ENCODE data around the gene CYTH3. TPM values are rescaled to one million over a fixed set of nuclear protein-coding genes. Genes with fewer than 3 reads are reported as not detected.

The CYTH3 gene
- total and polyA plus RNA-seq, 8 donors, result 3.4 to 12.5 (median 4.5) TPM

- intact Hi-C loops (cut with DNase I), result no loop called here
- ATAC-seq (peak; percentile 27 to 82 (median 66)), FAIRE-seq (no peak), DNase-seq (peak in 5 of 6 donors; percentile 13 to 66 (median 44))
- Histone ChIP-seq H3K9me3 (no peaks in the 10 kb centered on the region), H3K27me3 (no peaks in the 10 kb centered on the region), H3K27ac (no peak overlapping the region), H3K36me3 (no peaks in the 10 kb centered on the region), H3K4me1 (peaks cover 0 to 16% (median 9%) of the 10 kb centered on the region in 3 donors), H3K4me3 (peak overlapping the region; percentile 78 to 92 (median 86))
- peak in 2 of 4 donors; percentile 11 to 22 for TF ChIP-seq CTCF (IDR thresholded peaks at IDR 0.05)
- 0 to 2% methylated on average over 16 of the region's 16 CpGs for WGBS, 2 donors
Observed at GRCh38 chr7:6271060-6271658, 1.3 kb downstream of the CYTH3 start.

- no peak overlapping the region for H3K27ac ChIP-seq
- intact Hi-C loops (cut with DNase I), result no loop called here
- peaks cover 0 to 16% (median 9%) of the 10 kb centered on the region in 3 donors for H3K4me1 ChIP-seq
Observed at GRCh38 chr7:6269527-6269926, 2.9 kb downstream of the CYTH3 start.

GRCh38 chr7:6268907-6269306, 3.5 kb downstream of the CYTH3 start:
- DNase-seq (no peak), FAIRE-seq (no peak), ATAC-seq (no peak)
- WGBS, 2 donors, result 48 to 51% methylated on average over 5 of the region's 5 CpGs
- intact Hi-C loops (cut with DNase I), result no loop called here
- no peak overlapping the region for H3K27ac ChIP-seq
- H3K36me3 ChIP-seq, result no peaks in the 10 kb centered on the region
- H3K9me3 ChIP-seq, result no peaks in the 10 kb centered on the region
- H3K4me3 ChIP-seq, result no peak overlapping the region
- peaks cover 0 to 16% (median 9%) of the 10 kb centered on the region in 3 donors for H3K4me1 ChIP-seq
- TF ChIP-seq CTCF (IDR thresholded peaks at IDR 0.05), result no peak
- no peaks in the 10 kb centered on the region for H3K27me3 ChIP-seq

More at GRCh38 chr7:6269527-6269926, 2.9 kb downstream of the CYTH3 start:
- Histone ChIP-seq H3K4me3 (no peak overlapping the region), H3K36me3 (no peaks in the 10 kb centered on the region), H3K9me3 (no peaks in the 10 kb centered on the region), H3K27me3 (no peaks in the 10 kb centered on the region)
- FAIRE-seq (no peak), DNase-seq (no peak), ATAC-seq (no peak)
- 64 to 65% methylated on average over 4 of the region's 4 CpGs for WGBS, 2 donors
- TF ChIP-seq CTCF (IDR thresholded peaks at IDR 0.05), result no peak

GRCh38 chr7:6268023-6268900, 4.2 kb downstream of the CYTH3 start:
- no peak for DNase-seq
- Histone ChIP-seq H3K36me3 (no peaks in the 10 kb centered on the region), H3K27ac (no peak overlapping the region), H3K4me1 (peaks cover 0 to 15% (median 9%) of the 10 kb centered on the region in 3 donors), H3K27me3 (no peaks in the 10 kb centered on the region), H3K9me3 (no peaks in the 10 kb centered on the region), H3K4me3 (no peak overlapping the region)
- 84 to 85% methylated on average over 18 of the region's 18 CpGs for WGBS, 2 donors
- intact Hi-C loops (cut with DNase I), result no loop called here
- ATAC-seq, result no peak
- FAIRE-seq, result no peak
- TF ChIP-seq CTCF (IDR thresholded peaks at IDR 0.05), result no peak
